ENCODE measurements around the gene ELMO2. TPM values are rescaled to one million over a fixed set of nuclear protein-coding genes. Genes with fewer than 3 reads are reported as not detected.

Gene ELMO2
- total and polyA plus RNA-seq, 9 of the 15 experiments (the other 6 are each of a cell fraction or from before 2014, with no cell fraction given), result 7.5 to 21.5 (median 15.9) TPM

GRCh38 chr20:46430921-46431712, 24.7 kb upstream of the ELMO2 start (continued):
- TF ChIP-seq, protein P1, sequence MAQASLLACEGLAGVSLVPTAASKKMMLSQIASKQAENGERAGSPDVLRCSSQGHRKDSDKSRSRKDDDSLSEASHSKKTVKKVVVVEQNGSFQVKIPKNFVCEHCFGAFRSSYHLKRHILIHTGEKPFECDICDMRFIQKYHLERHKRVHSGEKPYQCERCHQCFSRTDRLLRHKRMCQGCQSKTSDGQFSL (CRISPR knock-in tag; IDR thresholded peaks at IDR 0.05), result no peak
- TF ChIP-seq, protein P1 (tag; IDR thresholded peaks at IDR 0.05), result no peak
- TF ChIP-seq ETS2 (tag; IDR thresholded peaks at IDR 0.05; ENCODE audit: borderline replicate concordance, poor library complexity, severe bottlenecking), result no peak
- TF ChIP-seq CCAR2 (IDR thresholded peaks at IDR 0.05; ENCODE audit: low read depth, low read length), result no peak
- no peak for TF ChIP-seq FOXK2 (conservative IDR thresholded peaks at IDR 0.05 in 1 of 2, IDR thresholded peaks at IDR 0.05 in 1 of 2; ENCODE audit: low read depth in 2 of 2)
- TF ChIP-seq SRSF7 (optimal IDR thresholded peaks at IDR 0.05; ENCODE audit: low read depth, low read length), result no peak
- TF ChIP-seq, protein P2, sequence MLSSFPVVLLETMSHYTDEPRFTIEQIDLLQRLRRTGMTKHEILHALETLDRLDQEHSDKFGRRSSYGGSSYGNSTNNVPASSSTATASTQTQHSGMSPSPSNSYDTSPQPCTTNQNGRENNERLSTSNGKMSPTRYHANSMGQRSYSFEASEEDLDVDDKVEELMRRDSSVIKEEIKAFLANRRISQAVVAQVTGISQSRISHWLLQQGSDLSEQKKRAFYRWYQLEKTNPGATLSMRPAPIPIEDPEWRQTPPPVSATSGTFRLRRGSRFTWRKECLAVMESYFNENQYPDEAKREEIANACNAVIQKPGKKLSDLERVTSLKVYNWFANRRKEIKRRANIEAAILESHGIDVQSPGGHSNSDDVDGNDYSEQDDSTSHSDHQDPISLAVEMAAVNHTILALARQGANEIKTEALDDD (IDR thresholded peaks at IDR 0.05), result no peak

- CTCF ChIA-PET (ENCODE audit: low intra/inter-chr PET ratio), result no interaction called here
Observed at GRCh38 chr20:46427384-46427783, 21.0 kb upstream of the ELMO2 start.

More at GRCh38 chr20:46427384-46427783, 21.0 kb upstream of the ELMO2 start:
- Histone ChIP-seq H3K9me1 (ENCODE audit: control insufficient read depth, insufficient read depth, low read length) (no peaks in the 10 kb centered on the region), H3K27ac (ENCODE audit: extremely low read depth, low read depth, low read length) (no peak overlapping the region), H3K79me2 (ENCODE audit: control insufficient read depth, insufficient read depth, low read length) (no peaks in the 10 kb centered on the region), H3K4me1 (replicated peaks in 1 of 2; ENCODE audit: control insufficient read depth in 2 of 2, insufficient read depth in 2 of 2, low read length in 2 of 2) (no peaks in the 10 kb centered on the region), H3K27me3 (ENCODE audit: control insufficient read depth in 2 of 2, insufficient read depth in 2 of 2, low read length in 2 of 2) (peaks cover 2 to 24% of the 10 kb centered on the region in 2 experiments; a peak in 3 of 5 replicates), H3K36me3 (ENCODE audit: control insufficient read depth, insufficient read depth, low read length) (no peaks in the 10 kb centered on the region), H3K9me3 (replicated peaks; ENCODE audit: control insufficient read depth, insufficient read depth, low read depth, low read length) (no peaks in the 10 kb centered on the region), H3K4me3 (no peak overlapping the region), H3K4me2 (ENCODE audit: insufficient read depth, low read length) (no peak overlapping the region), H3K9ac (ENCODE audit: insufficient read depth in 1 of 2, low read depth in 2 of 2, low read length in 2 of 2) (no peak overlapping the region), H4K20me1 (replicated peaks; ENCODE audit: control insufficient read depth, insufficient read depth, low read length) (no peaks in the 10 kb centered on the region), H2AFZ (ENCODE audit: low read depth, low read length) (no peak overlapping the region)
- ATAC-seq (no peak), DNase-seq (ENCODE audit: extremely low read depth in 1 of 4, low spot score in 3 of 4) (no peak), FAIRE-seq (no peak)
- POLR2A ChIA-PET, result no interaction called here
- intact Hi-C loops (cut with micrococcal nuclease) (no loop called here), in situ Hi-C loops (cut with MboI) (no loop called here)
- TF ChIP-seq TBP (optimal IDR thresholded peaks at IDR 0.05; ENCODE audit: low read depth, low read length) (no peak), TRIM25 (IDR thresholded peaks at IDR 0.05; ENCODE audit: borderline replicate concordance) (no peak), ZNF316 (IDR thresholded peaks at IDR 0.05) (peak; percentile 52)
- BruUV-seq (replicated peaks), result no TSS peak
